Neural crest cell (in vitro differentiated cells): ENCODE results near the gene DYRK1A. TPM values are rescaled to one million over a fixed set of nuclear protein-coding genes. Genes with fewer than 3 reads are reported as not detected.

Experiments used
- DNase-seq: peaks from one replicate; pipeline ENCODE4 v3.0.0; 2021; ENCODE audit warnings: low read depth, mixed read lengths, low spot score
- H3K27ac Mint-ChIP-seq: one replicate; pipeline ENCODE4 v1.8.0; 2021; ENCODE audit warnings: mild to moderate bottlenecking, mixed read lengths; ENCODE audit not compliant: unreplicated experiment
- H3K27me3 Mint-ChIP-seq: 2 replicates; pipeline ENCODE4 v1.8.0; 2021; ENCODE audit warnings: low read depth, mild to moderate bottlenecking, mixed read lengths
- H3K36me3 Mint-ChIP-seq: 2 replicates; pipeline ENCODE4 v1.8.0; 2021; ENCODE audit warnings: low read depth, mild to moderate bottlenecking, mixed read lengths
- H3K4me1 Mint-ChIP-seq: 2 replicates; pipeline ENCODE4 v1.8.0; 2021; ENCODE audit warnings: mixed read lengths
- H3K4me3 Mint-ChIP-seq: one replicate; pipeline ENCODE4 v1.8.0; 2021; ENCODE audit warnings: mild to moderate bottlenecking, mixed read lengths
- H3K9me3 Mint-ChIP-seq: 2 replicates; pipeline ENCODE4 v1.8.0; 2021; ENCODE audit warnings: mixed read lengths
- total RNA-seq: library from RNA; stranded (reverse); gene quantifications from 2 replicates; pipeline ENCODE4 v1.2.1, GENCODE V29; 2021
- TF ChIP-seq, protein P1 (sequence below): fragments of 200-600 bp; sonication (generic); conservative IDR thresholded peaks from 2 replicates; pipeline ENCODE4 v1.5.0; 2021; ENCODE audit warnings: antibody characterized with exemption, mild to moderate bottlenecking

DYRK1A gene
- total RNA-seq, 1 donor from 2014 or later: 77.0 TPM

- DNase-seq: no peak
- Mint-ChIP-seq H3K9me3 (peaks cover 2% of the 10 kb centered on the region), H3K27me3 (no peaks in the 10 kb centered on the region), H3K36me3 (no peaks in the 10 kb centered on the region), H3K27ac (no peak overlapping the region), H3K4me1 (peaks cover 8% of the 10 kb centered on the region), H3K4me3 (no peak overlapping the region)
- TF ChIP-seq, protein P1, sequence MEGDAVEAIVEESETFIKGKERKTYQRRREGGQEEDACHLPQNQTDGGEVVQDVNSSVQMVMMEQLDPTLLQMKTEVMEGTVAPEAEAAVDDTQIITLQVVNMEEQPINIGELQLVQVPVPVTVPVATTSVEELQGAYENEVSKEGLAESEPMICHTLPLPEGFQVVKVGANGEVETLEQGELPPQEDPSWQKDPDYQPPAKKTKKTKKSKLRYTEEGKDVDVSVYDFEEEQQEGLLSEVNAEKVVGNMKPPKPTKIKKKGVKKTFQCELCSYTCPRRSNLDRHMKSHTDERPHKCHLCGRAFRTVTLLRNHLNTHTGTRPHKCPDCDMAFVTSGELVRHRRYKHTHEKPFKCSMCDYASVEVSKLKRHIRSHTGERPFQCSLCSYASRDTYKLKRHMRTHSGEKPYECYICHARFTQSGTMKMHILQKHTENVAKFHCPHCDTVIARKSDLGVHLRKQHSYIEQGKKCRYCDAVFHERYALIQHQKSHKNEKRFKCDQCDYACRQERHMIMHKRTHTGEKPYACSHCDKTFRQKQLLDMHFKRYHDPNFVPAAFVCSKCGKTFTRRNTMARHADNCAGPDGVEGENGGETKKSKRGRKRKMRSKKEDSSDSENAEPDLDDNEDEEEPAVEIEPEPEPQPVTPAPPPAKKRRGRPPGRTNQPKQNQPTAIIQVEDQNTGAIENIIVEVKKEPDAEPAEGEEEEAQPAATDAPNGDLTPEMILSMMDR: no peak
Observed at GRCh38 chr21:37551331-37551992, 184.9 kb downstream of the DYRK1A start.

- TF ChIP-seq, protein P1: no peak
- Mint-ChIP-seq H3K4me3 (no peak overlapping the region), H3K4me1 (peaks cover 8% of the 10 kb centered on the region), H3K27ac (no peak overlapping the region), H3K36me3 (no peaks in the 10 kb centered on the region), H3K9me3 (peaks cover 2% of the 10 kb centered on the region), H3K27me3 (no peaks in the 10 kb centered on the region)
- DNase-seq: no peak
Observed at GRCh38 chr21:37551993-37552355, 185.4 kb downstream of the DYRK1A start.

GRCh38 chr21:37552496-37553029 lies 186.0 kb downstream of the DYRK1A start:
- peaks cover 8% of the 10 kb centered on the region for H3K4me1 Mint-ChIP-seq
- H3K36me3 Mint-ChIP-seq: no peaks in the 10 kb centered on the region
- no peak overlapping the region for H3K4me3 Mint-ChIP-seq
- peaks cover 2% of the 10 kb centered on the region for H3K9me3 Mint-ChIP-seq
- no peak for DNase-seq
- no peaks in the 10 kb centered on the region for H3K27me3 Mint-ChIP-seq
- no peak overlapping the region for H3K27ac Mint-ChIP-seq
- TF ChIP-seq, protein P1: no peak

DNA sequence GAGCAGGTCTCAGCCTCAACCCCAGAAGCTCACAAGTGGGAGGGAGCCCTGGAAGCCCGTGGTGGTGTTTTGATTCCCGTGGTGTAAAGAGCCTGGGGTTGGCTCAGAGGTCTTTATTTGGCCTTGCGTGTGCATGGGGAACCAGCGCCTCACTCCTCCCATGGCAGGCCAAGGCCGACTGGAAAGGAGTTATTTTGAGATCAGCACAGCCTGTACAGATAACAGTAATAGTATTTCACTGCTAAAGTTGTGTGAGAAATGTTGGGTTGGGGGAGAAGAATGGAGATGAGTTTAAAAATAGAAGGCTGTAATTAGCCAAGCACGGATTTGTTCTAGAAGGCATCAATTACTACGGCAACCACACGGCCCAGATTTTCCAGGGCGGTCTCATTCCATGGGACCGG lies 186.5 kb downstream of the DYRK1A start:
- no peaks in the 10 kb centered on the region for H3K36me3 Mint-ChIP-seq
- no peak overlapping the region for H3K27ac Mint-ChIP-seq

DNA sequence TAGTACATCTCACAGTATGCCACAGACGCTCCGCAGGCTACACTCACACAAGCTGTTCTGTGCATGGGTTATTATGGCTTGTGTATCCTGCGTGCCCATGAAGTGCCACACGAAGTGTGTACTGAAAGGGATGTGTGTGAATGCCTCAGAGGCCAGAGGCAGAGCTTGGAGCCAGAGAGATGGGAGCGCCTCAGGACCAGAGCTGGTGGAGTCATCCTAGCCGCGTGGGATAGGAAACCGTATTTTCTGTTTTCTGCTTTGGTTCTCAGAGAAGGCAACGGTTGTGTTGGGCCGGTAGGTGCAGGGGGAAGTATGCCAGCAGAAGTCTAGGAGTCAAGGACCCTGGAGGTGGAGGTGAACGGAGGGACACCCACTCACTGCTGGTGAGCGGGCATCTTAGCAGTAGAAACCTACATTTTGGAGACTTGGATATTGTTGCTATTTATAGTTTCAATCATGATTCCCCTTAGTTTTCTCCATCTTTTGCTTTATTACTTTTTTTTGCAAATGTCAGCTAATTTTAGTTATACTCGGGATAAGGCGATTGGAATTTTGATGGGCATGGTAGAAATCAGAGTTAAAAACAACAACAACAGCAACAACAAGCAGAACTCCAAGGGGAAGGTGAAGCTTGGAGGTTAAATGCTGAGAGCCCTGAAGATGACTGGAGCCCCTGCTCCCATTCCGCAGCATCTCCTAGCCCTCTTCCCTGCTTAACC lies 188.2 kb downstream of the DYRK1A start:
- Mint-ChIP-seq H3K27me3 (no peaks in the 10 kb centered on the region), H3K36me3 (no peaks in the 10 kb centered on the region), H3K27ac (no peak overlapping the region), H3K9me3 (peaks cover 4% of the 10 kb centered on the region), H3K4me3 (no peak overlapping the region), H3K4me1 (peaks cover 8% of the 10 kb centered on the region)
- DNase-seq: no peak
- TF ChIP-seq, protein P1: no peak

More for the DNA sequence above, 186.5 kb downstream of the DYRK1A start:
- Mint-ChIP-seq H3K4me1 (peaks cover 8% of the 10 kb centered on the region), H3K27me3 (no peaks in the 10 kb centered on the region), H3K9me3 (peaks cover 2% of the 10 kb centered on the region), H3K4me3 (no peak overlapping the region)
- DNase-seq: no peak
- TF ChIP-seq, protein P1: no peak
